C4-2B (cell line): ENCODE data around the gene CRAT.

Experiments used
- H3K27ac ChIP-seq: fragments of 450-650 bp; 2 replicates; pipeline ENCODE4 v1.5.1; 2017
- CTCF ChIP-seq: fragments of 450-650 bp; conservative IDR thresholded peaks from 2 replicates; pipeline ENCODE4 v1.5.1; 2017; ENCODE audit warnings: mild to moderate bottlenecking
- ZFX ChIP-seq: fragments of 450-650 bp; IDR thresholded peaks from 2 replicates; pipeline ENCODE4 v1.6.1; 2017

The CRAT gene

GRCh38 chr9:129111528-129112151 lies 1.0 kb upstream of the CRAT start:
- TF ChIP-seq CTCF = no peak
- TF ChIP-seq ZFX = peak; percentile 84; the same call in 1 of the 2 replicates
- peak overlapping the region; percentile 96 for H3K27ac ChIP-seq

GRCh38 chr9:129109952-129110739 lies 447 bp downstream of the CRAT start:
- peak overlapping the region; percentile 96 for H3K27ac ChIP-seq
- TF ChIP-seq ZFX (no peak), CTCF (no peak)

- no peak for TF ChIP-seq ZFX
- TF ChIP-seq CTCF = no peak
- H3K27ac ChIP-seq = peak overlapping the region; percentile 96
Observed at GRCh38 chr9:129109537-129109903, 1.1 kb downstream of the CRAT start.

- H3K27ac ChIP-seq = peak overlapping the region; percentile 96
- TF ChIP-seq ZFX = no peak
- TF ChIP-seq CTCF = no peak
Observed at GRCh38 chr9:129108805-129109536, 1.6 kb downstream of the CRAT start.

- TF ChIP-seq CTCF = no peak
- no peak for TF ChIP-seq ZFX
- peak overlapping the region; percentile 96 for H3K27ac ChIP-seq
Observed at GRCh38 chr9:129108083-129108804, 2.3 kb downstream of the CRAT start.

- H3K27ac ChIP-seq = peak overlapping the region; percentile 96; the same call in 1 of the 2 replicates
- TF ChIP-seq CTCF (no peak), ZFX (no peak)
Observed at GRCh38 chr9:129107651-129108050, 2.9 kb downstream of the CRAT start.
